GM12892 (cell line): ENCODE data around the gene KCNJ6. TPM values are rescaled to one million over a fixed set of nuclear protein-coding genes. Genes with fewer than 3 reads are reported as not detected.

Source experiments
- DNase-seq: peaks from one replicate; pipeline ENCODE4 v3.0.0; 2011; ENCODE audit not compliant: insufficient read length
- FAIRE-seq: peaks from 2 replicates; lab custom pipeline; 2011; peaks lifted over from hg19 to GRCh38; lab: Jason Lieb, UNC
- POLR2A ChIP-seq: IDR thresholded peaks from 2 replicates; pipeline ENCODE4 v1.6.1; 2011; ENCODE audit warnings: low read depth, low read length, control low read depth
- POLR2AphosphoS5 ChIP-seq: IDR thresholded peaks from 2 replicates; pipeline ENCODE4 v1.6.1; 2011; ENCODE audit warnings: low read depth, low read length, control low read depth
- TAF1 ChIP-seq: IDR thresholded peaks from 2 replicates; pipeline ENCODE4 v1.6.1; 2011; ENCODE audit warnings: low read depth, mild to moderate bottlenecking, control low read depth, low read length, borderline replicate concordance
- polyA plus RNA-seq: library from polyadenylated mRNA; unstranded; fragments of >200 nt; gene quantifications from one replicate; pipeline ENCODE4 v1.2.1, GENCODE V29; 2012; ENCODE audit warnings: missing spikeins, inconsistent platforms; ENCODE audit not compliant: missing spikeins

Gene KCNJ6
- polyA plus RNA-seq: not detected

- no peak for TF ChIP-seq POLR2AphosphoS5
- TF ChIP-seq POLR2A: no peak
- TF ChIP-seq TAF1: no peak
- FAIRE-seq (no peak), DNase-seq (no peak)
Observed at GRCh38 chr21:37916310-37917051, at the start of gene KCNJ6. Gene KCNJ6, minus strand, starts transcription at chr21:37916457. Its CDS starts 75,775 bp downstream, at chr21:37840682.

GRCh38 chr21:37965088-37965805 lies 49.0 kb upstream of the KCNJ6 start:
- no peak for TF ChIP-seq POLR2AphosphoS5
- no peak for TF ChIP-seq TAF1
- TF ChIP-seq POLR2A: no peak
- no peak for FAIRE-seq
- no peak for DNase-seq

GRCh38 chr21:37958537-37958936 lies 42.3 kb upstream of the KCNJ6 start:
- DNase-seq (no peak), FAIRE-seq (no peak)
- TF ChIP-seq POLR2AphosphoS5 (no peak), TAF1 (no peak), POLR2A (no peak)

- no peak for TF ChIP-seq POLR2AphosphoS5
- TF ChIP-seq POLR2A: no peak
- TF ChIP-seq TAF1: no peak
- DNase-seq (no peak), FAIRE-seq (no peak)
Observed at GRCh38 chr21:37956772-37957171, 40.5 kb upstream of the KCNJ6 start.

GRCh38 chr21:37945036-37945435 lies 28.8 kb upstream of the KCNJ6 start:
- TF ChIP-seq POLR2AphosphoS5 (no peak), POLR2A (no peak), TAF1 (no peak)
- FAIRE-seq: no peak

GRCh38 chr21:37944496-37944895 lies 28.2 kb upstream of the KCNJ6 start:
- DNase-seq (no peak), FAIRE-seq (no peak)

More at GRCh38 chr21:37945036-37945435, 28.8 kb upstream of the KCNJ6 start:
- no peak for DNase-seq

GRCh38 chr21:37940691-37941090 lies 24.4 kb upstream of the KCNJ6 start:
- no peak for DNase-seq
- TF ChIP-seq POLR2AphosphoS5 (no peak), POLR2A (no peak)

More at GRCh38 chr21:37944496-37944895, 28.2 kb upstream of the KCNJ6 start:
- TF ChIP-seq TAF1 (no peak), POLR2A (no peak), POLR2AphosphoS5 (no peak)

GRCh38 chr21:37939838-37940237 lies 23.6 kb upstream of the KCNJ6 start:
- FAIRE-seq (no peak), DNase-seq (no peak)
- TF ChIP-seq POLR2AphosphoS5 (no peak), POLR2A (no peak), TAF1 (no peak)

More at GRCh38 chr21:37940691-37941090, 24.4 kb upstream of the KCNJ6 start:
- no peak for FAIRE-seq

GRCh38 chr21:37939251-37939650 lies 23.0 kb upstream of the KCNJ6 start:
- DNase-seq (no peak), FAIRE-seq (no peak)
- TF ChIP-seq POLR2A (no peak), TAF1 (no peak), POLR2AphosphoS5 (no peak)

- DNase-seq (no peak), FAIRE-seq (no peak)
- TF ChIP-seq POLR2AphosphoS5: no peak
- TF ChIP-seq POLR2A: no peak
- TF ChIP-seq TAF1: no peak
Observed at GRCh38 chr21:37937668-37938067, 21.4 kb upstream of the KCNJ6 start.

GRCh38 chr21:37936010-37936785 lies 19.9 kb upstream of the KCNJ6 start:
- no peak for DNase-seq

More at GRCh38 chr21:37936010-37936785, 19.9 kb upstream of the KCNJ6 start:
- no peak for FAIRE-seq
- TF ChIP-seq POLR2AphosphoS5: no peak
- TF ChIP-seq POLR2A: no peak
- TF ChIP-seq TAF1: no peak
